GM21515 (cell line): ENCODE results near the gene IGLON5.

Experiments
- ATAC-seq: cut with Tn5 transposase; IDR thresholded peaks from one replicate; pipeline ENCODE4 v1.9.1; 2021; ENCODE audit not compliant: unreplicated experiment

The IGLON5 gene

GRCh38 chr19:51317376-51317775 lies 5.9 kb downstream of the IGLON5 start:
- no peak for ATAC-seq

- no peak for ATAC-seq
These were observed 6.5 kb downstream of the IGLON5 start for GRCh38 chr19:51317968-51318367.

- no peak for ATAC-seq
These were observed 7.5 kb downstream of the IGLON5 start for GRCh38 chr19:51318687-51319648.

- ATAC-seq, result no peak
These were observed 8.3 kb downstream of the IGLON5 start for GRCh38 chr19:51319649-51320279.

GRCh38 chr19:51320280-51320657 lies 8.8 kb downstream of the IGLON5 start:
- ATAC-seq, result no peak

GRCh38 chr19:51321799-51322198 lies 10.4 kb downstream of the IGLON5 start:
- ATAC-seq, result no peak

GRCh38 chr19:51323481-51324166 lies 12.2 kb downstream of the IGLON5 start:
- no peak for ATAC-seq

- no peak for ATAC-seq
These were observed 12.7 kb downstream of the IGLON5 start for GRCh38 chr19:51324167-51324481.

GRCh38 chr19:51325161-51325976 lies 13.9 kb downstream of the IGLON5 start:
- no peak for ATAC-seq

- ATAC-seq, result no peak
These were observed 15.0 kb downstream of the IGLON5 start for GRCh38 chr19:51326216-51327065.

- ATAC-seq, result no peak
These were observed 15.9 kb downstream of the IGLON5 start for GRCh38 chr19:51327066-51328001.

GRCh38 chr19:51329411-51329810 lies 18.0 kb downstream of the IGLON5 start:
- no peak for ATAC-seq

- no peak for ATAC-seq
These were observed 18.9 kb downstream of the IGLON5 start for GRCh38 chr19:51330366-51330765.

- ATAC-seq, result no peak
These were observed 19.7 kb downstream of the IGLON5 start for GRCh38 chr19:51331193-51331592.

- ATAC-seq, result no peak
These were observed 20.3 kb downstream of the IGLON5 start for GRCh38 chr19:51331716-51332115.

GRCh38 chr19:51333836-51334460 lies 22.5 kb downstream of the IGLON5 start:
- no peak for ATAC-seq

- no peak for ATAC-seq
These were observed 25.9 kb downstream of the IGLON5 start for GRCh38 chr19:51337141-51337860.
